COLO668 (cell line): ENCODE measurements around the gene SRC.
"Not testable (repeated sequence)": the region's sequence is repeated elsewhere in the genome, so short reads cannot be mapped to it uniquely, and the experiment has no call there.

Experiments
- DNase-seq: peaks from one replicate; lab custom pipeline; 2025; ENCODE audit not compliant: unreplicated experiment; lab: John Stamatoyannopoulos, UW

SRC gene

GRCh38 chr20:37361336-37361735 lies 15.4 kb downstream of the SRC start:
- DNase-seq, result no peak

- DNase-seq, result no peak
Observed at GRCh38 chr20:37362231-37362792, 16.4 kb downstream of the SRC start.

GRCh38 chr20:37362821-37363220 lies 16.9 kb downstream of the SRC start:
- DNase-seq, result no peak

- DNase-seq, result no peak
Observed at GRCh38 chr20:37363221-37364012, 17.5 kb downstream of the SRC start.

- no peak for DNase-seq
Observed at GRCh38 chr20:37364013-37364926, 18.3 kb downstream of the SRC start.

- no peak for DNase-seq
Observed at GRCh38 chr20:37364927-37365272, 19.0 kb downstream of the SRC start.

GRCh38 chr20:37365760-37366638 lies 20.1 kb downstream of the SRC start:
- no peak for DNase-seq

GRCh38 chr20:37366743-37367142 lies 20.8 kb downstream of the SRC start:
- DNase-seq, result no peak

GRCh38 chr20:37369846-37370245 lies 23.9 kb downstream of the SRC start:
- DNase-seq, result no peak

GRCh38 chr20:37371845-37372244 lies 25.9 kb downstream of the SRC start:
- DNase-seq, result not testable (repeated sequence)

- no peak for DNase-seq
Observed at GRCh38 chr20:37372441-37372840, 26.5 kb downstream of the SRC start.

- no peak for DNase-seq
Observed at GRCh38 chr20:37373020-37373598, 27.2 kb downstream of the SRC start.

GRCh38 chr20:37375227-37375626 lies 29.3 kb downstream of the SRC start:
- DNase-seq, result no peak

GRCh38 chr20:37376324-37376723 lies 30.4 kb downstream of the SRC start:
- no peak for DNase-seq

- no peak for DNase-seq
Observed at GRCh38 chr20:37376791-37377190, 30.9 kb downstream of the SRC start.

- no peak for DNase-seq
Observed at GRCh38 chr20:37377346-37378081, 31.6 kb downstream of the SRC start.

GRCh38 chr20:37378420-37378784 lies 32.5 kb downstream of the SRC start:
- no peak for DNase-seq

GRCh38 chr20:37378785-37379598 lies 33.1 kb downstream of the SRC start:
- DNase-seq, result no peak
